ENCODE measurements around the gene DENND1A.
"Not testable (repeated sequence)": the region's sequence is repeated elsewhere in the genome, so short reads cannot be mapped to it uniquely, and the experiment has no call there.

DENND1A gene

DNA sequence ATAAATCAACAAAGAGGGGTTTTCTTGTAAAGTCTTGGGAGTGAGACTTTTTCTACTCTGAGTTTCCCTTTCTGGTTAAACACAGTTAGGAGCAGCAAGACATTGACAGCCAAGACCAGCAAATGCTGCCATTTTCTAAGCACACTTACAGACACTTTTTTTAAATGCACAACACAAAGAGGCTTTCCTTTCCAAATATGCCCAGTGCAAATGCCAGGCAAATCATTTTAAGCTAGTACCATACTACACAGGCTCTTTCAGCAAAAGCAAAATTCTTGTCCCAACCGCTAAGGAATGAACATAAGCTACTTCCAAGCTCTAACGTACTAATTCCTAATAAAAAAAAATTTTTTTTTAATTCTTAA, 68.2 kb downstream of the DENND1A start:
- no peak for DNase-seq

DNA sequence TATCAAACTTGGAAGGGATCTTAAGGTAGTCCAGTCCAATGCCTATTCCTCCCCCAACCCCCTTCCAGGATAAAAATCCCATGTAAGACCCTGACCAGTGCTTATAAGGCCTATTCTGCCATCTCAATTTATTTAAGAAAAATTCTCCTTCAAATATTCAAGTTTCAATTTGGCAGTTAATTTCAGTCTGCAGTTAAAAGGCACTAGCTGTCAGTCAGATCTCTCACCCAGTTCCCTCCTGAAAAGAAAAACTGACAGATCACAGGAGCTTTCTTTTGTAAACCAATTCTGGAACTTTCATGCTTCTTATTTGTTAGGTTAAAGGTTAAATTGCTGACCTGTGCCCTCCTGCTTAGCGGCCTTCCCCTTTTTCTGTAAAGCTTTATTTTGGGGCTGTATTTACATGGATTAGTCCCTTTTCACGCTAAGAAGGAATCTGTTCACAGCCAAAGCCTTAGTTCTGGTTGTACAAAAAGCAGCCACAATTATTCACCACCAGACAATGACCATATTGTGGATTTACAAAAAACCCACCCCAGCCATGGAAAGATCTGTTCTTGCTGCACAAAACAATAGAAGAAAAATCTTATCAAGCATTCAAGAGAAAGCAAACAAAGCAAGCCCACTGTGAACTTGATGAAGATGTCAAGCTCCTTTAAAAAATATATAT, 68.7 kb downstream of the DENND1A start:
- DNase-seq = no peak

DNA sequence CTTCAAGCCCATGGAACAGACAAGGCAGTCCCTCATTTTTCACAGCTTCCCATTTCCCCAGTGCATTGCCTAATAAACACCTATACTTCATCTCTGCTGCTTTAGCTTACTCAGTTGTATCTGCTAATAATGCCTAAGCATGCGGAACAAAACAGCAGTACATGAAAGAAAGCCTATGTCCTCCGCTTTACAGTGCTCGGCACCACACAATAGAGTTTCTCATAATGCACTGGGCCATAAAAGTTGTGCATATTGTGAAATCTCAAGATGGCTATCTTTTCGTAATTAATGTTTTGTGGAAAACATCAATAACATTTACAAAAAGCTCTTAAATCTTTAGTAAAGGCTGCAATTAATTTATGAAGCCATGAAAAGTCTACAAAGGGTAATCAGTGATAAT, 69.3 kb downstream of the DENND1A start:
- no peak for DNase-seq

DNA sequence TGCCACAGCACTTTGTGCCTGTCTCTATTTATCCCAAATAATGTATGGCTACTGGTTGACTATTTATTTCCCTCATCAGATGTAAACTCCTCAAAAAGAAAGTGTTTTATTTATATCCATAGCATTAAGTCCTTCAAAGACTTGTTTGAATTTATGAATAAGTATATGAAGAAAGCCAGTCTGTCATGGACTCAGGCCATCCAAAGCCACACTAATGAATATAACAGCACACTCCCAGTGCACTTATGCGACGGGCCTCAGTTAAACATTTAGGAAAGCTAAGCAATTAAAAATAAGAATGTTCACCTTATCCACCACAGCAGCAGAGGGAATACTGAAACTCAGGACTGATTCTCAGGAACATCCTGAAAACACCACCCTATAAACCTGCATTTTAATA, 77.5 kb downstream of the DENND1A start:
- DNase-seq = no peak

DNA sequence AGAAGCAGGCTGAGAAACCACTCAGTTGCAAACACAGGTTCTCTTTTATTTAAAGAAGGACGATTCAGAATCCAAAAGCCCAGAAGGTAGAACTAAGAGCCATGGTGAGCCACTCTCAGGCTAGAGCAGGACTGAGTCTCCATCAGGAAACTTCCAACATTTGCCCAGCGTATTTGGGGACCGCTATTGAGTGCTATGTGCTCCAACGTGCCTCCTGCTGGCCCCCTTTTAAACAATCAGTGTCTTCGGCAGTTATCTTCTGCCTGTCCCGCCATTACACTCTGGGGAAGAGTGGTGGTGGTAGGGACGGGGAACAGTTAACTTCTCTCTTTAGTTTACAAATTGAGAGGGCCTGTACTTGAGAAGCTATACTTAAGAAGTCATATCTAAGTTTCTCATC, 78.1 kb downstream of the DENND1A start:
- DNase-seq = no peak

DNA sequence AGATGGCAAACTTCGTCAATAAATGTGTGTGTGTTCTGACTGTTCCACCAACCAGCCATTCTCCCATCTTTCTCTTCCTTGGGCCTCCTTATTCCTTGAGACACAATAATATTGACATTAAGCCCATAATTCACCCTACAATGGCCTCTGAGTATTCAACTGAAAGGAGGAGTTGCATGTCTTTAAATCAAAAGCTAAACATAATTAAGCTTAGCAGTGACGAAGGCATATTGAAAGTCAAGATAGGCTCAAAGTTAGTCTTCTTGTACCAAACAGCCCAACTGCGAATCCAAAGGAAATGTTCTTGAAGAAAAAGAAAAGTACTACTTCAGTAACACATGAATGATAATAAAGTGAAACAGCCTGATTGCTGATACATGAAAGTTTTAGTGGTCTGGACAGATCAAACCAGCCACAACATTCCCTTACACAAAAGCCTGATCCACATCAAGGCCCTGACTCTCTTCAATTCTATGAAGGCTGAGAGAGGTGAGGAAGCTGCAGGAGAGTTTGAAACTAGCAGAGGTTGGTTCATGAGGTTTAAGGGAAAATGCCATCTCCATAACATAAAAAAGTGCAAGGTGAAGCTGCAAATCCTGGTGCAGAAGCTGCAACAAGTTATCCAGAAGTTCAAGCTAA, 81.4 kb downstream of the DENND1A start:
- DNase-seq = no peak

DNA sequence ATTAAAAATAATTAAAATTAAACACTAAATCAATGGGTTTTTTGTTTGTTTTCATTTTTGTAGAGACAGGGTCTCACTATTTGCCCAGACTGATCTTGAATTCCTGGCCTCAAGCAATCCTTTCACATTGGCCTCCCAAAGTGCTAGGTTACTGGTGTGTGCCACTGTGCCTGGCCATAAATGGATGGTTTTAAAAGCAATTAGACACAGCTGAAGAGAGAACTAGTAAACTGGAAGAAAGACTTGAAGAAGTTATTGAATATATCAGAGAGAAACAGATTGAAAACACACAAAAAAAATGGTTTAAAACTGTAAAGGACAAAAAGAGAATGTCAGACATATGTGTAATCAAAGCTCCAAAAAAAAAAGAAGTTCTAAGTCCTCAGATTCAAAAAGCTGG, 83.0 kb downstream of the DENND1A start:
- no peak for DNase-seq

DNA sequence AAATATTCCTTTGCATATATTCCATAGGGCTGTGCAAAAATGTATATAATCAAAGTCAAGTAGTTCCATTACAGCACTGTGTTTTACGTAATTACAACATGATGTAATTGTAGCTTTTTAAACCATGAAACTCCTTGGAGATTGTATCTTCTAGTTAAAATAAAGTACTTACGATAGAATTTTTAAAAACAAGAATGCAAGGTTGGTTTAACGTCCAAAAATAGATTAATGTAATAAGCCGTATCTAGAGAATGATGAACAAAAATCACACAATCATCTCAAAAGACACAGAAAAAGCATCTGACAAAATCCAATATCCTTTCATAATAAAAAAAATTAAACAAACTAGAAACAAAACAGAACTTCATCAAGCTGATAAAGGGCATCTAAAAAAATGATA, 86.2 kb downstream of the DENND1A start:
- no peak for DNase-seq

DNA sequence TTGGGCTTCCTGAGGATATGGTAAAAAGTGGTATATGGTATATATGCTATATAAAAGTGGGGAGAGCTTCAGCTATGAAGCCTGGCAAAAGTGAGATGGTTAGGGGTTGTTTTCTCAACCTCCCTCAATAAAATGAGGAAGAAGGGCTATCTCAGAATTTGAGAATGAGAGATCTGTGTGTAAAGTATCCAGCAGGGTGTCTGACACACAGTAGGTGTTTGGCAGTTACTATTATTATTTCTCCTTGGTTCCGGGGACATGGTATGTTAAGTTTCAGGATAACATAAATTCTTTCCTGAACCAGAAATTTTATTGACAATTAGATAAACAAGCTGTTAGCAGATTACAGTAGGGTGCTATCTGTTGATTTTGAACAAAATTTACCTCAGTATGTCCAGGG, 94.1 kb downstream of the DENND1A start:
- DNase-seq = no peak

DNA sequence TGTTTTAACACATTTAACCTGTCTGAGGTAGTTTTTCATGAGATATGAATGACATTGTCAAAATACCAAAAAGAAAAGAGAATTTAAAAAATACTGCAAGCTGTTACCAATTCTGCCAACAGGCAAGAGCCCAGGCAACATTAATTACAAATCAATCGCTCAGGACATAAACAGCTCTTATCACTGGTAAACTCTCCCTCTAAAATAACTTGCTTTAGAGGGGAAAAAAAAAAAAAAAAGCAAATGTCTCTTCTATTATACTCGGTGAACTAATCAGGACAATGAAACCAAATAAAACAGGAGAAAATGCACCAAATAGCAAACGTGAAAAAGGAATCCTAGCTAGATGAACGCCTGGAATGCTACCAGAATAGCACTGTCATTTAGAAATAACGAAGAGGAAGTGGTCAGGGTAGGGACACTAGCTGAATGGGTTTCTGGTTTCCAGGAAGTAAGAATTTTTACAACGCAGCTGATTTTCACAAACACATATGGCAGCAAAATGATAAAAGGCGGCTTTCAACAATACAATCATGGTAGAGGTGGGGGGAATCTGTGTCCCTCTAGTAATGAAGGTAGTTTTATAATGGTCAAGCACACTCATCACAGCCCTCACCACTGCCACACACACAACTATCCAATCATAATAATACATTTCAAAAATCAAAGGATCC, 94.9 kb downstream of the DENND1A start:
- peak; percentile 13 for DNase-seq

DNA sequence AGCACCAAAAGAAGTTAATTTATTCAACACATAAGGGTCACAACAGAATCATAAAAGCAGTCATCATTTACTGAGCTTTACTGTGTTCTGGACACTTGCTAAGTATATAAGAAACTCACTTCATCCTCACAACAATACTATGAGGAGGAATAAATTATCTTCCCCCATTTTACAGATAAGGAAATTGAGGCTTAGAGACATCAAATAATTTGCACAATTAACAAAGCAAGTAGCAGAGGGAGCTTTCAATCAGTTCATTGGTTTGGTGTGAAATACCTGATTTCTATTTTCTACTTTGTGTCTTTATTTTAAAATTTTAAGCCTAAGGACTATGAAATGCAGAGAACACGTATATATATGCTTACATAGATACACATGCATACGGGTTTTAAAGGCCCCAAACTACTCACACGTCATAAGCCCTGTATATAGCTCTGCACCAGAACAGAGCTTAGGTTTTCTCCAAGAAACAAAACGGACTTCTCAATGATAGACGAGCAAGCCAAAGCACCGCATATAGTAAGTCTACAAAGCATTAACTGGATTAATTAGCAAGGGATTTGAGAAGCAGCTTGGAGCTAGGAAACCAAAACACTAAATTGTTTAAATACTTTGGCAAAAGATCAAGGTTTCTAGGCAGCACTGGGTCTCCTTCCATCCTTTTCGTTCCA, 95.6 kb downstream of the DENND1A start:
- no peak for DNase-seq

DNA sequence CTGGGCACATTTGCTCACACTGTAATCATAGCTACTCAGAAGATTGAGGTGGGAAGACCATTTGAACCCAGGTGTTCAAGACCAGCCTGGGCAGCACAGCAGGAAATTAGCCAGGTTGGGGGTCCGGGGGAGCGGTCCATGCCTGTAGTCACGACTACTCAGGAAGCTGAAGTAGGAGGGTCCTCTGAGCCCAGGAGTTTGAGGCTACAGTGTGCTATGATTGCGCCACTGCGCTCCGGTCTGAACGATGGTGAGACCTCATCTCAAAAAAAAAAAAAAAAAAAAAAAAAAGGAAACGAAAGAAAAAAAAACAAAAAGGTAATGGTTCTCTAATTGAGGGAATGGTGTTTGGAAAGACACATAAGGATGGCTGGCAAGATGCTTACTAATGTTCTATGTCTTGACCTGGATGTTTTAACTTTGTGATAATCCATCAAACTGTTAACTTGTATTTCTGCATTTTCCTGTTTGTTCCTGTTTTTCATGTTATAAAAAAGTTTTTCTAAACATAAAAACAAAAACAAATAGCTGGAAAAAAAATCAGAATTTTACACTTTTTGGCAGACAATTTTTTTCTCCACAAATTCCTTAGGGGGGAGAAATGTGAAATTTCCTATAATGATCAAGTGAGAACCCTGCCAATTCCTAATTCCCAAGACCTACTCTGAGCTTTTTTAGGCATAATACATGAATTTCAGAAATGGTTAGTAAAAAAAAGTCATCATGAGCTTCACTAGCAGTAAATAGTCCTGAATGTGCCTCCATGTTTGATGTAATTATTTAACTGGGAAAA, 96.9 kb downstream of the DENND1A start:
- no peak for DNase-seq

DNA sequence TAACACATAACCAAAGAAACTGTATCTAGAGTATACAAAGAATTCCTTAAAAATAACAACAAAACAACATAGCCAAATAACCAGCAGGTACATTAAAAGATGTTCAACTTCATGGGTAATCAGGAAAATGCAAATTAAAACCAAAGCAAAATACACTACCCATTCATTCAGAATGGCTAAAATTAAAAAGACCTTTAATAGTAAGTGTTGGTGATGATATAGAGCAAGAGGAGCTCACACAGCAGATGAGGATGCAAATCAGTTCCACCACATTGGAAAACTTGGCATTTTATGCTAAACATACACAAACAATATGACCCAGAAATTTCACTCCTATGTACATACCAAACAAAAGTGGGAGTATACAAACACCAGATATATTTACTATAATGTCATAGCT, 97.8 kb downstream of the DENND1A start:
- no peak for DNase-seq

DNA sequence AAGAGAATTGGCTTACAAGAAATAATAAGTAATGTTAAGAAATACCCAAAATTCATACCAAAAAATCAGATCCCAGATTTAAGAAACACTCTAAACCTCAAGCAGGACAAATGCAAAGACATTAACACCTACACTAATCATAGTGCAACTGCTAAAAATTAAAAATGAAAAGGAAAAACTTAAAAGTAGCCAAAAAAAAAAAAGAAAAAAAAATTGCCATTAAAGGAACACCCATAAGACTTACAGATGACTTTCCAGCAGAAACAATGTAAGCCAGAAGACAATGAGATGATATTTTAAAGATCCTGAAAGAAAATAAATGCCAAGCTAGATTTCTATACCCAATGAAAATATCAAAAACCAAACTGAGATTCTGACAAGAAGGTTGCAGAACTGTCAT, 101.5 kb downstream of the DENND1A start:
- DNase-seq = no peak

DNA sequence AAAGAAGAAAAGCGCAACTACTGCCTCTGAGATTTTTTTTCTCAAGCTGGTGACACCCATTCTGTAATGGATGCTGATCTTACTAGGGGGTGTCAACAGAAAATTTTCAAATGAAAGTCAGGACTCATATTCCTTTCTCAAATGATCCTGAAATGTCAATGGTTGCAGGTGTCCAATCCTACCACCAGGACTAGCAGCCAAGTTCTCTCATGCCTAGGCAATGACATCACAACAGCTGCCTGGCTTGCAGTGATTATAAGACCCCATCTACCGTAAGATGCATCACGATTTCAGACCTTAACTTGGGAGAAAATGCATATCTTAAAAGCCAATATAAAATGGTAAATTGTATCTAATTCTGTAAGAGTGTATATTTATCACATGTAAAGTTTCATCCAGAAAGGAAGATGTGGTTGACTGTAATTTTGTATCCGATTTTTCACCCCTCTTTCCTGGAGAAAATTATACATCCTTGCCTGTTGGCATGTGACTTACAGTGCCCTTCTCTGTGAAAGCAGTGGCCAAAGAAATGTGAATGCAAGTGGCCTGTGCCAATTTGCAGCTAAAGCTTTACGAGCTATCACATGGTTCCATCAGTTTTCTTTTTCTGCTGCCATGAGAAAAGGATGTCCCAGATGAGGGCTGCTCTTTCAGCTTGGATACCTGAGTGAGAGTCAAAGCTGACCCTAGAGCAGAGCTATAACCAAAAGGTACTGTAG, 104.4 kb downstream of the DENND1A start:
- DNase-seq = no peak

DNA sequence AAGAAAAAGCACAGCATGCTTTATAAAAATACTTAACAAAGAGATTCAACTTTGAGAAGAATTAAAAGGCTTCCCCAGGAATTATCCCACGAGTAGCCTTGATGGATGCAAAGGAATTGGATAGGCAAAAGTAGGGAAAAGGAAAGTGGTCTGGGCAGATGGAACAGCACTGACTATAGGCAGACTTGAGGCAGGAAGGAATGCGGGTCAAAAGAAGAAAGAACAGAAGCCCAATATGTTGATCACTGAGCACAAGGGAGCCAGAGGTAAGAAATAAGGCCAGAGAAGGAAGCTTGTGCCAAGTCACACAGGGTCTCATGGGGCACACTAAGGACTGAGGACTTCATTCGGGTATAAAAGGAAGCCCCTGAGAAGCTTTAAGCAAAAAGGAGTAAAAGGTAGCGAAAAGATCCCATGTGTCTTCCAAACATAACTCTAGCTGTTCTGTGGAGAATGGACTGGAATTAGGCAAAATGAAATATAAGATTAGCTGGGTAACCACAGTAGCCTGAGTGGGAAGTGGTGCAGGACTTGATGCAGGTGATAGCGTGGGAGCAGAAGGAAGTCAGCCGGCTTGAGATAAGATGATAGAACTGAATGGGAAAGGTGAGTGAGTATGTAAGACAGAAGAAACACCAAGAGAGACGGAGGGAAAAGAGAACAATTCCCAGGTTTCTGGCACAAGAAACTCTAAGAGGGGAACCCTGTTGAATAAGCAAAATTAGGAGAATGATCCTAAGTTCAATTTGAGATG, 106.6 kb downstream of the DENND1A start:
- no peak for DNase-seq

DNA sequence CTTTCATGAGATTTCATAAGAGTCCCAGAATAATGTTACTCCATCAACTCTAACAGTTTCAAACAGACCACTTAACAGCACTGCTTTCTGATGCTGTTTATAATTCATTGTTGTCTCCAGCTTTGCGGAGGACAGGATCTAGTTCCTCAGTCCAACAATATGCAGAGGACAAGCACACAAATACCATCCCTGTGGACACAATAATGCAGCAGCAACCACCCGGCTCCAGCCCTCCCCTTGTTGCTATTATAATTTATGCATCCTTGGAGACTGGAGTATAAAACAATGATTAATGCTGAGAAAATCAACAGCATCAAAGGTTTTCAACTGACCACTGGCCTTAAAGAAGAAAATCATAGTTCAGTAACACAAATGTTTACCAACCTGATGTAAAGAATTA, 108.3 kb downstream of the DENND1A start:
- DNase-seq = no peak

DNA sequence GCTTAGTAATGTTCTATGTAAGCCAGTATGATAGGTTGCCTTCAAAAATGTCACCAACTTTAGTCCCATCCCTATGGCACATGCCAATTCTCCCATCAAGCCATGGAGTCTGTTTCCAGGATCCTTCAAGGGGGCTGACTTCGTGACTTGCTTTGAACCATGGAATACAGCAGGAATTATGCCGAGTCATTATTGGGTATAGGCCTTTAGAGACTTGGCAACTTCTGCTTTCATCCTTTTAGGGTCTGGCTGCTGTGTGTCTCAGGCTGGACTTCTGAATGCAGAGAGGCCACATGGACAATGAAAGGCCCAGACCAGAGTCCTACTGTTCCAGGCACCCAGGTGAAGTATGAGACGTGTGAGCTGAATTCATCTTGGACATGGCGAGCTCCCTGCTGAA, 109.8 kb downstream of the DENND1A start:
- DNase-seq = no peak

DNA sequence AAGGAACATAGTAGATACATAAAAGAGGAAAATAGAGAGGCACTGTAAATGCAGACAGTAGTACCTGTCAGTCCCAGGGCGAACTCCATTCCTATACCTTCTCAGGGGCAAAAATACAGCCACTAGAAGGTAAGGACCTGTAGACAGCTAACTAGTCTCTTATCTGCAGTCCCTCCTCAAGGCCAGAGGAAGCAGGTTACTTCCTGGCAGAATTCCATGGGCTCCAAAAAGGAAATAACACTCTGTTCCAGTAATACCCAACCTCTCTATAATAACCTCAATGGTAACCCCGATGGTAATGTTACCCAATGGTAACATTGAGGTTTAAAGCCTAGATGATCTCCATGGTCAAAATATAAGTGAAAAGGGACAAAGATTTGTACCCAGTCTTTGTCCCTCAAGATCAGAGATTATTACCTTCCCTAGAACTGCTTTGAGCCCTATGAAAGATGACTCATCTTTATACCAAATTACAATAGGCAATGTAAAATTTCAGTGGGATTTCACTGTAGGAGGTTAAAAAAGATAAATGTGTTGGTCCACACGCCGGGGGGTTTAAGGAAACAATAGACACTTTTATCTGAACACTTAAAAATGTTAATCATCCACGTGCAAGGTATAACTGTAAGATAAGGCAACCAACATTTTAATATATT, 113.0 kb downstream of the DENND1A start:
- no peak for DNase-seq

DNA sequence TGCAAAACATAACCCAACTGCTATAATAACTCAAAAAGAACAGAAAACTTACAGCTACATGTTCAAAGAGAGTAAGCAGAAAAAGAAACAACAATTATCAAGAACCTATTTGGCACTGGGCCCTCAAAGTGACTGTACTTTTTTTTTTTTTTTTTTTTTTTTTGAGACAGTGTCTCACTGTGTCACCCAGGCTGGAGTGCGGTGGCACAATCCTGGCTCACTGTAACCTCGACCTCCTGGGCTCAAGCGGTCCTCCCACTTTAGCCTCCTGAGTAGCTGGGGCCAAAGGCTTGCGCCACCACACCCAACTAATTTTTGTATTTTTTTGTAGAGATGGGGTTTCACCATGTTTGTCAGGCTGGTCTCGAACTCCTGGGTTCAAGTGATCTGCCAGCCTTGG, 114.1 kb downstream of the DENND1A start:
- DNase-seq = not testable (repeated sequence)

DNA sequence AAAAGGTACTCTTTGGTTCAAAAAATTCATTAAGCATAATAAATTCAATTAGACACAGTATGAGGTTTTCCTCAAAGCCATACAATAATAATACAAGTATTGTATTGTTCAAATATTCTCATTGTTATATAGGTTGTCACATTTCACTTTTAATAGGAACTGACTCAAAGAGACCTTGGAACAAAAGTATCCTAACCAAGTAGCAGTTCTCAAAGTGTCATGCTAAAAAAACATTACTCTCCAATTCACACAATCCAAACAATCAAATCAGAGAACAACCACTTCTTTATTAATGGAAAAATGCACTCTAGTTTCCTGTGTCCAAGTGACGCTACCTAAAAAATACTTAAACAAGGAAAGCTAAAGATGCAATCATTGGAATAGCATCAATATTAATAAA, 115.4 kb downstream of the DENND1A start:
- DNase-seq = no peak

All from CD4-positive, alpha-beta T cell treated with Interleukin-4 for 4 hours (primary cell).